HCT116 (cell line): Measurements from ENCODE around the gene QPCT. TPM values are rescaled to one million over a fixed set of nuclear protein-coding genes. Genes with fewer than 3 reads are reported as not detected.

ENCODE experiments used
- ATAC-seq: fragments of 200-7000 bp; cut with Tn5 transposase; 2 replicates; pipeline ENCODE4 v1.9.1; 2020; ENCODE audit warnings: mild to moderate bottlenecking, moderate library complexity
- BruUV-seq: library from RNA; stranded (reverse); fragments of 400-500 nt; replicated peaks from 2 replicates; lab custom pipeline; 2021; lab: Mats Ljungman, UMichigan
- CTCF ChIA-PET: fragments of 300-600 bp; sonication (Branson Sonifier 250); formaldehyde crosslinking; loops from one replicate; lab custom pipeline; 2021; ENCODE audit warnings: antibody characterized with exemption; lab: Charles Lee
- POLR2A ChIA-PET: fragments of 300-600, 350-600 bp; sonication (Branson Sonifier 250); formaldehyde crosslinking; loops from one replicate; lab custom pipeline; 2021; ENCODE audit warnings: antibody characterized with exemption; lab: Charles Lee
- RAD21 ChIA-PET, 2 experiments: fragments of 300-600 bp; sonication (Branson Sonifier 250); formaldehyde crosslinking; loops; one replicate each; lab custom pipeline; 2023; ENCODE audit warnings: low total read pairs in 2 of 2; ENCODE audit not compliant: uncharacterized antibody in 2 of 2, unreplicated experiment in 2 of 2, low non-redundant PET in 1 of 2; lab: Charles Lee
- DNase-seq: peaks from one replicate; pipeline ENCODE4 v3.0.0-alpha.2; 2010; ENCODE audit warnings: low read depth, low spot score
- H2AFZ ChIP-seq: fragments of 200-600 bp; shearing (Covaris generic), sonication (generic); 2 replicates; pipeline ENCODE4 v1.6.1; 2017; ENCODE audit warnings: low read depth, mixed run types, mixed read lengths, antibody characterized with exemption, low read length; ENCODE audit not compliant: poor library complexity, severe bottlenecking
- H3K27ac ChIP-seq: 2 replicates; pipeline ENCODE4 v1.5.1; 2012; ENCODE audit warnings: low read depth, low read length
- H3K27me3 ChIP-seq: fragments of 200-600 bp; sonication (generic); 2 replicates; pipeline ENCODE4 v1.6.1; 2016; ENCODE audit warnings: mixed run types, low read length, mixed read lengths; ENCODE audit not compliant: insufficient read depth
- H3K36me3 ChIP-seq, 2 experiments: fragments of 200-500 bp in 1 of 2; fragments of 200-600 bp in 1 of 2; sonication (Bioruptor generic) in 1 of 2; sonication (generic) in 1 of 2; 2 replicates each; pipeline versions ENCODE4 v1.5.1 to v1.6.1; 2014 to 2016; ENCODE audit warnings: low read length in 2 of 2, inconsistent platforms in 1 of 2, mixed read lengths in 1 of 2, mixed run types in 1 of 2; ENCODE audit not compliant: insufficient read depth in 2 of 2, control insufficient read depth in 1 of 2
- H3K4me1 ChIP-seq, 2 experiments: fragments of 200-600 bp in 1 of 2; sonication (generic) in 1 of 2; 2 replicates each; pipeline versions ENCODE4 v1.5.1 to v1.6.1; 2012 to 2017; ENCODE audit warnings: low read length in 2 of 2, inconsistent platforms in 1 of 2, mild to moderate bottlenecking in 1 of 2, mixed read lengths in 1 of 2, mixed run types in 1 of 2, moderate library complexity in 1 of 2; ENCODE audit not compliant: insufficient read depth in 2 of 2, control insufficient read depth in 1 of 2
- H3K4me2 ChIP-seq: fragments of 200-600 bp; sonication (generic); 2 replicates; pipeline ENCODE4 v1.6.1; 2017; ENCODE audit warnings: mixed run types, low read length, mixed read lengths
- H3K4me3 ChIP-seq, 2 experiments: fragments of 200-600 bp in 1 of 2; sonication (generic) in 1 of 2; replicated peaks in 1 of 2; 2 replicates each; pipeline ENCODE4 v1.5.1; 2011 to 2016; ENCODE audit warnings: low read length in 2 of 2, control low read depth in 1 of 2, low read depth in 1 of 2, mild to moderate bottlenecking in 1 of 2, mixed read lengths in 1 of 2, mixed run types in 1 of 2
- H3K79me2 ChIP-seq: fragments of 200-600 bp; sonication (generic); 2 replicates; pipeline ENCODE4 v1.6.1; 2017; ENCODE audit warnings: mild to moderate bottlenecking, mixed run types, low read length, moderate library complexity, mixed read lengths; ENCODE audit not compliant: insufficient read depth
- H3K9ac ChIP-seq: fragments of 200-600 bp; sonication (generic); 2 replicates; pipeline ENCODE4 v1.6.1; 2016; ENCODE audit warnings: low read length, mixed read lengths
- H3K9me2 ChIP-seq: fragments of 200-600 bp; sonication (generic), shearing (Covaris generic); 2 replicates; pipeline ENCODE4 v1.6.1; 2017; ENCODE audit warnings: mixed run types, mild to moderate bottlenecking, moderate library complexity; ENCODE audit not compliant: insufficient read depth
- H3K9me3 ChIP-seq, 2 experiments: fragments of 200-500 bp in 1 of 2; fragments of 200-600 bp in 1 of 2; sonication (Bioruptor generic) in 1 of 2; sonication (generic) in 1 of 2; 2 replicates each; pipeline ENCODE4 v1.6.1; 2014 to 2017; ENCODE audit warnings: low read length in 2 of 2, mixed read lengths in 2 of 2, inconsistent platforms in 1 of 2, low read depth in 1 of 2, mild to moderate bottlenecking in 1 of 2, mixed run types in 1 of 2, moderate library complexity in 1 of 2; ENCODE audit not compliant: control insufficient read depth in 1 of 2, insufficient read depth in 1 of 2
- H4K20me1 ChIP-seq: fragments of 200-600 bp; sonication (generic), shearing (Covaris generic); 2 replicates; pipeline ENCODE4 v1.6.1; 2017; ENCODE audit warnings: mixed run types, mild to moderate bottlenecking, moderate library complexity; ENCODE audit not compliant: insufficient read depth
- CBX3 ChIP-seq: IDR thresholded peaks from 2 replicates; pipeline ENCODE4 v1.6.1; 2012; ENCODE audit warnings: low read depth
- JUND ChIP-seq: IDR thresholded peaks from 2 replicates; pipeline ENCODE4 v1.6.1; 2012
- RAD21 ChIP-seq: IDR thresholded peaks from 2 replicates; pipeline ENCODE4 v1.6.1; 2012; ENCODE audit warnings: low read depth, mild to moderate bottlenecking
- intact Hi-C: fragments of 100-400 bp; cut with micrococcal nuclease; formaldehyde crosslinking; loops from 2 replicates; pipeline ENCODE4 v1.10.0; 2022
- total RNA-seq: library from RNA; stranded (reverse); gene quantifications from one replicate; pipeline ENCODE4 v1.2.1, GENCODE V29; 2021; ENCODE audit not compliant: unreplicated experiment
- TF ChIP-seq, protein P1 (sequence below): IDR thresholded peaks from 2 replicates; pipeline ENCODE4 v1.6.1; 2011; ENCODE audit warnings: mild to moderate bottlenecking, low read length, moderate library complexity; ENCODE audit not compliant: insufficient replicate concordance; ENCODE audit errors: extremely low read depth
- TF ChIP-seq, protein P2 (sequence below): IDR thresholded peaks from 2 replicates; pipeline ENCODE4 v1.6.1; 2012
- TF ChIP-seq, protein P3 (sequence below): IDR thresholded peaks from 2 replicates; pipeline ENCODE4 v1.6.1; 2012; ENCODE audit warnings: low read depth

The QPCT gene
- total RNA-seq, 1 experiment from 2014 or later = not detected

DNA sequence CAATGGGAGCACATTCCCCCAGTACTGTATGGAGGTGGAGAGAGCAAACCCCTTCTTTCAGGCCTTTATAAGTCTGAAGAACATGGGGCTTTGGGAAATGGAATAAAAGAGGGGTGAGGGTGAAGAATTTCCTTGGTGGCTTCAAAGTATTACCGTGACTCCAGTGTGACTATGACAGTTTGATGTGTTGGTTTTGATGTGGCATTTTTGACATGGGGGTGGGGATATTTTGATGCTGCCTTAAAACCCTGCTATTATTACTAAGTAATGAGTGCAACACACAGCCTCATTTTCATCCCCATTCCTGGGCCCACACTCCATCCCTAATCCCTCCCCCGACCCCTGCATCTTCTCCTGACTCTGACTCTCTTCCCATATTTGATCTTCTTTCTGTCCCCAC, 23.6 kb downstream of the QPCT start:
- no peak overlapping the region for H3K27ac ChIP-seq
- H3K4me2 ChIP-seq = no peak overlapping the region
- ATAC-seq (no peak), DNase-seq (no peak)
- no peaks in the 10 kb centered on the region for H3K9me3 ChIP-seq
- no peaks in the 10 kb centered on the region for H3K36me3 ChIP-seq
- H3K27me3 ChIP-seq = no peaks in the 10 kb centered on the region
- H3K4me1 ChIP-seq = no peaks in the 10 kb centered on the region
- no peaks in the 10 kb centered on the region for H3K9me2 ChIP-seq
- TF ChIP-seq JUND = no peak
- no peak for TF ChIP-seq RAD21
- TF ChIP-seq, protein P1, sequence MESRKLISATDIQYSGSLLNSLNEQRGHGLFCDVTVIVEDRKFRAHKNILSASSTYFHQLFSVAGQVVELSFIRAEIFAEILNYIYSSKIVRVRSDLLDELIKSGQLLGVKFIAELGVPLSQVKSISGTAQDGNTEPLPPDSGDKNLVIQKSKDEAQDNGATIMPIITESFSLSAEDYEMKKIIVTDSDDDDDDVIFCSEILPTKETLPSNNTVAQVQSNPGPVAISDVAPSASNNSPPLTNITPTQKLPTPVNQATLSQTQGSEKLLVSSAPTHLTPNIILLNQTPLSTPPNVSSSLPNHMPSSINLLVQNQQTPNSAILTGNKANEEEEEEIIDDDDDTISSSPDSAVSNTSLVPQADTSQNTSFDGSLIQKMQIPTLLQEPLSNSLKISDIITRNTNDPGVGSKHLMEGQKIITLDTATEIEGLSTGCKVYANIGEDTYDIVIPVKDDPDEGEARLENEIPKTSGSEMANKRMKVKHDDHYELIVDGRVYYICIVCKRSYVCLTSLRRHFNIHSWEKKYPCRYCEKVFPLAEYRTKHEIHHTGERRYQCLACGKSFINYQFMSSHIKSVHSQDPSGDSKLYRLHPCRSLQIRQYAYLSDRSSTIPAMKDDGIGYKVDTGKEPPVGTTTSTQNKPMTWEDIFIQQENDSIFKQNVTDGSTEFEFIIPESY = no peak
- TF ChIP-seq CBX3 = no peak
- TF ChIP-seq, protein P2, sequence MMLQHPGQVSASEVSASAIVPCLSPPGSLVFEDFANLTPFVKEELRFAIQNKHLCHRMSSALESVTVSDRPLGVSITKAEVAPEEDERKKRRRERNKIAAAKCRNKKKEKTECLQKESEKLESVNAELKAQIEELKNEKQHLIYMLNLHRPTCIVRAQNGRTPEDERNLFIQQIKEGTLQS = no peak
- TF ChIP-seq, protein P3, sequence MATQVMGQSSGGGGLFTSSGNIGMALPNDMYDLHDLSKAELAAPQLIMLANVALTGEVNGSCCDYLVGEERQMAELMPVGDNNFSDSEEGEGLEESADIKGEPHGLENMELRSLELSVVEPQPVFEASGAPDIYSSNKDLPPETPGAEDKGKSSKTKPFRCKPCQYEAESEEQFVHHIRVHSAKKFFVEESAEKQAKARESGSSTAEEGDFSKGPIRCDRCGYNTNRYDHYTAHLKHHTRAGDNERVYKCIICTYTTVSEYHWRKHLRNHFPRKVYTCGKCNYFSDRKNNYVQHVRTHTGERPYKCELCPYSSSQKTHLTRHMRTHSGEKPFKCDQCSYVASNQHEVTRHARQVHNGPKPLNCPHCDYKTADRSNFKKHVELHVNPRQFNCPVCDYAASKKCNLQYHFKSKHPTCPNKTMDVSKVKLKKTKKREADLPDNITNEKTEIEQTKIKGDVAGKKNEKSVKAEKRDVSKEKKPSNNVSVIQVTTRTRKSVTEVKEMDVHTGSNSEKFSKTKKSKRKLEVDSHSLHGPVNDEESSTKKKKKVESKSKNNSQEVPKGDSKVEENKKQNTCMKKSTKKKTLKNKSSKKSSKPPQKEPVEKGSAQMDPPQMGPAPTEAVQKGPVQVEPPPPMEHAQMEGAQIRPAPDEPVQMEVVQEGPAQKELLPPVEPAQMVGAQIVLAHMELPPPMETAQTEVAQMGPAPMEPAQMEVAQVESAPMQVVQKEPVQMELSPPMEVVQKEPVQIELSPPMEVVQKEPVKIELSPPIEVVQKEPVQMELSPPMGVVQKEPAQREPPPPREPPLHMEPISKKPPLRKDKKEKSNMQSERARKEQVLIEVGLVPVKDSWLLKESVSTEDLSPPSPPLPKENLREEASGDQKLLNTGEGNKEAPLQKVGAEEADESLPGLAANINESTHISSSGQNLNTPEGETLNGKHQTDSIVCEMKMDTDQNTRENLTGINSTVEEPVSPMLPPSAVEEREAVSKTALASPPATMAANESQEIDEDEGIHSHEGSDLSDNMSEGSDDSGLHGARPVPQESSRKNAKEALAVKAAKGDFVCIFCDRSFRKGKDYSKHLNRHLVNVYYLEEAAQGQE = no peak
- no peak overlapping the region for H3K9ac ChIP-seq
- no peak overlapping the region for H3K4me3 ChIP-seq
- intact Hi-C loops = no loop called here
- RAD21 ChIA-PET = no interaction called here
- no TSS peak for BruUV-seq
- CTCF ChIA-PET = no interaction called here
- no peaks in the 10 kb centered on the region for H4K20me1 ChIP-seq
- H2AFZ ChIP-seq = no peak overlapping the region
- no peaks in the 10 kb centered on the region for H3K79me2 ChIP-seq
- POLR2A ChIA-PET = no interaction called here
